Muscle of leg (tissue), 11 donors: ENCODE results near the gene FHIT. TPM values are rescaled to one million over a fixed set of nuclear protein-coding genes. Genes with fewer than 3 reads are reported as not detected.

ENCODE experiments used
- DNase-seq: peaks from one replicate; pipeline ENCODE4 v3.0.0; 2013
- H3K27ac ChIP-seq: one replicate; pipeline ENCODE4 v1.5.1; 2013; ENCODE audit warnings: mild to moderate bottlenecking, low read length, control low read depth
- H3K27me3 ChIP-seq: one replicate; pipeline ENCODE4 v1.6.1; 2013; ENCODE audit warnings: low read length; ENCODE audit not compliant: control insufficient read depth, insufficient read depth
- H3K36me3 ChIP-seq: one replicate; pipeline ENCODE4 v1.6.1; 2013; ENCODE audit warnings: low read length; ENCODE audit not compliant: control insufficient read depth, insufficient read depth
- H3K4me1 ChIP-seq: one replicate; pipeline ENCODE4 v1.6.1; 2013; ENCODE audit warnings: low read length; ENCODE audit not compliant: control insufficient read depth, insufficient read depth
- H3K4me3 ChIP-seq: one replicate; pipeline ENCODE4 v1.5.1; 2013; ENCODE audit warnings: low read length, control low read depth
- H3K9me3 ChIP-seq: replicated peaks from 2 replicates; pipeline ENCODE4 v1.6.1; 2013; ENCODE audit warnings: low read depth, low read length; ENCODE audit not compliant: control insufficient read depth
- WGBS: methylation state at CpG from one replicate; pipeline ENCODE4 v1.1.5; 2013; ENCODE audit warnings: missing lambda C conversion rate; ENCODE audit not compliant: insufficient coverage; 5-methylcytosine and 5-hydroxymethylcytosine counted together
- polyA plus RNA-seq, 8 donors: library from polyadenylated mRNA; unstranded; fragments of 120-200 nt; gene quantifications; one replicate each; pipeline versions ENCODE4 v1.2.1 to v1.2.3, GENCODE V29; 2013; ENCODE audit warnings: inconsistent platforms in 1 of 8, low replicate concordance in 1 of 8; ENCODE audit not compliant: insufficient read length in 8 of 8, insufficient read depth in 1 of 8
- total RNA-seq: library from RNA; stranded (reverse); fragments of 120-200 nt; gene quantifications from one replicate; pipeline ENCODE4 v1.2.4, GENCODE V29; 2013

Gene FHIT
- total and polyA plus RNA-seq, 9 donors: 4.1 to 8.0 (median 5.3) TPM

GRCh38 chr3:60417576-60417975, 833.7 kb downstream of the FHIT start:
- Histone ChIP-seq H3K27me3 (no peaks in the 10 kb centered on the region), H3K27ac (no peak overlapping the region), H3K9me3 (no peaks in the 10 kb centered on the region), H3K4me1 (no peaks in the 10 kb centered on the region), H3K4me3 (no peak overlapping the region), H3K36me3 (no peaks in the 10 kb centered on the region)
- 31% methylated on average over 3 of the region's 4 CpGs for WGBS
- DNase-seq: no peak

GRCh38 chr3:60414011-60414410, 837.2 kb downstream of the FHIT start:
- no peaks in the 10 kb centered on the region for H3K4me1 ChIP-seq
- H3K27ac ChIP-seq: no peak overlapping the region
- no peaks in the 10 kb centered on the region for H3K36me3 ChIP-seq
- DNase-seq: no peak
- no peak overlapping the region for H3K4me3 ChIP-seq
- no peaks in the 10 kb centered on the region for H3K9me3 ChIP-seq
- no peaks in the 10 kb centered on the region for H3K27me3 ChIP-seq
- 90% methylated on average over 2 of the region's 4 CpGs for WGBS

- no peak for DNase-seq
- Histone ChIP-seq H3K9me3 (no peaks in the 10 kb centered on the region), H3K4me1 (no peaks in the 10 kb centered on the region), H3K27me3 (no peaks in the 10 kb centered on the region), H3K36me3 (no peaks in the 10 kb centered on the region), H3K4me3 (no peak overlapping the region), H3K27ac (no peak overlapping the region)
- no CpG with 5 or more reads among the region's 1 CpG for WGBS
Observed at GRCh38 chr3:60413551-60413950, 837.7 kb downstream of the FHIT start.

GRCh38 chr3:60403866-60404265, 847.4 kb downstream of the FHIT start:
- no peaks in the 10 kb centered on the region for H3K36me3 ChIP-seq
- no peak overlapping the region for H3K4me3 ChIP-seq
- H3K9me3 ChIP-seq: no peaks in the 10 kb centered on the region
- no peak for DNase-seq
- WGBS: 50% methylated on average over 1 of the region's 4 CpGs
- H3K27ac ChIP-seq: no peak overlapping the region
- no peaks in the 10 kb centered on the region for H3K4me1 ChIP-seq
- no peaks in the 10 kb centered on the region for H3K27me3 ChIP-seq

GRCh38 chr3:60402931-60403330, 848.3 kb downstream of the FHIT start:
- no peak for DNase-seq
- Histone ChIP-seq H3K36me3 (no peaks in the 10 kb centered on the region), H3K4me1 (no peaks in the 10 kb centered on the region), H3K27me3 (no peaks in the 10 kb centered on the region), H3K9me3 (no peaks in the 10 kb centered on the region), H3K27ac (no peak overlapping the region), H3K4me3 (no peak overlapping the region)
- WGBS: 100% methylated on average over 2 of the region's 2 CpGs

- no peaks in the 10 kb centered on the region for H3K27me3 ChIP-seq
- H3K36me3 ChIP-seq: no peaks in the 10 kb centered on the region
- no peaks in the 10 kb centered on the region for H3K4me1 ChIP-seq
- H3K9me3 ChIP-seq: no peaks in the 10 kb centered on the region
- no peak overlapping the region for H3K4me3 ChIP-seq
- WGBS: 70% methylated on average over 3 of the region's 7 CpGs
- no peak overlapping the region for H3K27ac ChIP-seq
- peak; percentile 10 for DNase-seq
Observed at GRCh38 chr3:60399861-60400845, 851.1 kb downstream of the FHIT start.

- DNase-seq: peak; percentile 29
- no CpG with 5 or more reads among the region's 3 CpGs for WGBS
- H3K9me3 ChIP-seq: no peaks in the 10 kb centered on the region
Observed at GRCh38 chr3:60399292-60399691, 852.0 kb downstream of the FHIT start.

GRCh38 chr3:60395173-60395762, 856.0 kb downstream of the FHIT start:
- H3K9me3 ChIP-seq: no peaks in the 10 kb centered on the region
- no peaks in the 10 kb centered on the region for H3K4me1 ChIP-seq
- H3K27ac ChIP-seq: no peak overlapping the region
- 92% methylated on average over 3 of the region's 4 CpGs for WGBS
- DNase-seq: no peak
- H3K36me3 ChIP-seq: no peaks in the 10 kb centered on the region
- no peaks in the 10 kb centered on the region for H3K27me3 ChIP-seq
- H3K4me3 ChIP-seq: no peak overlapping the region

More at GRCh38 chr3:60399292-60399691, 852.0 kb downstream of the FHIT start:
- no peaks in the 10 kb centered on the region for H3K4me1 ChIP-seq
- no peak overlapping the region for H3K4me3 ChIP-seq
- no peaks in the 10 kb centered on the region for H3K27me3 ChIP-seq
- H3K36me3 ChIP-seq: no peaks in the 10 kb centered on the region
- no peak overlapping the region for H3K27ac ChIP-seq

GRCh38 chr3:60393946-60394345, 857.3 kb downstream of the FHIT start:
- H3K4me1 ChIP-seq: no peaks in the 10 kb centered on the region
- no peaks in the 10 kb centered on the region for H3K9me3 ChIP-seq
- H3K27ac ChIP-seq: no peak overlapping the region
- no peak for DNase-seq
- H3K36me3 ChIP-seq: no peaks in the 10 kb centered on the region
- H3K27me3 ChIP-seq: no peaks in the 10 kb centered on the region
- WGBS: 75% methylated on average over 1 of the region's 1 CpG
- H3K4me3 ChIP-seq: no peak overlapping the region

- Histone ChIP-seq H3K27ac (no peak overlapping the region), H3K4me3 (no peak overlapping the region), H3K27me3 (no peaks in the 10 kb centered on the region), H3K4me1 (no peaks in the 10 kb centered on the region), H3K36me3 (no peaks in the 10 kb centered on the region), H3K9me3 (no peaks in the 10 kb centered on the region)
- 85% methylated on average over 2 of the region's 2 CpGs for WGBS
- no peak for DNase-seq
Observed at GRCh38 chr3:60392501-60392900, 858.8 kb downstream of the FHIT start.
